DMS 273 (cell line): Measurements from ENCODE around the gene PIH1D1.

Source experiments
- DNase-seq: peaks from one replicate; lab custom pipeline; 2025; ENCODE audit not compliant: unreplicated experiment; lab: John Stamatoyannopoulos, UW

Gene PIH1D1

DNA sequence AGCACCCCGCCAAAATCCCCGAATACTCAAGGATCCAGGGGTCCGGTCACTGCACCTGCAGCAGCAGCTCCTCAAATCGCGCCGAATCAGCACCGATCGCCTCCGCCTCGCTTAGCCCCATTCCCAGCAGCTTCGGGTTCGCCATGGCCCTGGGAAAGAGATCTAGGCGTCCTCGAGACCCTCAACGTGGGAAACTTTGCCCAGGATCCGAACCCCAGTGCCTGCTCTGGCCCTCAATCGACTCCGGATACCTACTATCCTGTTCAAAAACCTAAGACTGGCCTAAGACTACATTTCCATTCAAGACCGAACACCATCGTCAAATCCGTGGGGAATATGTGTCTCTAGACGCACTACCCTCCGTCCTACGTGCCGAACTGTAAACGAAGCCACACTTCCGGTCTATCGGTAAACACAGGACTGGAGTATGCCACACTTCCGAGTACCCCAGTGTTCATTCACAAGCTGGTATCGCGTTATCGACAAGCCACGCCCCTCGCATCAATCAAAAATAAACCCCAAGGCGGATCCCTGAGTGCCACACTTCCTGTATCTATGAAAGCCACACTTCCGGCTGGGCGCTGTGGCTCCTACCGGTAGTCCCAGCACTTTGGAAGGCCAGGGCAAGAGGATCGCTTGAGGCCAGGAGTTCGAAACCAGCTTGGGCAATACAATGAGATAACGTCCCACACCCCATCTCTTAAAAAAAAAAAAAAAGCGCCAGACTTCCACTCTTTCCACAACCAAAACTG is at the start of gene PIH1D1:
TSS of gene PIH1D1 (minus strand) at position 385 of the 752 bp plus-strand sequence. CDS start at position 145, 240 bp downstream.
- peak; percentile 100 for DNase-seq

DNA sequence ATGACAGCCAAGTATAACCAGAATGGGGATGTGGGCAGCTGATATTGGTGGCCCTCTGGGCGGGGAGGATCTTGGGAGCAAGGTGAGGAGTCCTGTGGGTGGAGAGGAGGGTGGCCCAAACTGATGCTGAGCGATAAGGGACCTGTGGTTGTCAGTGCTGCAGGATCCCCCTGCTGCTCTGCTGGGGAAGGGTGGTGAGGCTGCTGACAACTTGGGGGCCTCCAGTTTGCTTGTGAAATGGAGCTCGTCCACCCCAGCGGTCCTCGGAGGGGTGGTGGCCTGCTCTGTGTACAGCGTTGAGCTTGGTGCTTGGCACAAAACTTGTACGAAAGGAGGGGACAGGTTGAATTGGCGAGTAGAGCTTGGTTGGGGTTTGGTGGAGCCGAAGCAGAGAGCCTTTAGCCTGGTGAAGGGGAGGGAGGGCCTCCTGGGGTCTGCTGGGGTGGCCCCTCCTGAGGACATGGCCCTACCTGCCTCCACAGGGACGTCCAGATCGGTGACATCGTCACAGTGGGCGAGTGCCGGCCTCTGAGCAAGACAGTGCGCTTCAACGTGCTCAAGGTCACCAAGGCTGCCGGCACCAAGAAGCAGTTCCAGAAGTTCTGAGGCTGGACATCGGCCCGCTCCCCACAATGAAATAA is 47.5 kb upstream of the PIH1D1 start:
- DNase-seq, result peak; percentile 56

DNA sequence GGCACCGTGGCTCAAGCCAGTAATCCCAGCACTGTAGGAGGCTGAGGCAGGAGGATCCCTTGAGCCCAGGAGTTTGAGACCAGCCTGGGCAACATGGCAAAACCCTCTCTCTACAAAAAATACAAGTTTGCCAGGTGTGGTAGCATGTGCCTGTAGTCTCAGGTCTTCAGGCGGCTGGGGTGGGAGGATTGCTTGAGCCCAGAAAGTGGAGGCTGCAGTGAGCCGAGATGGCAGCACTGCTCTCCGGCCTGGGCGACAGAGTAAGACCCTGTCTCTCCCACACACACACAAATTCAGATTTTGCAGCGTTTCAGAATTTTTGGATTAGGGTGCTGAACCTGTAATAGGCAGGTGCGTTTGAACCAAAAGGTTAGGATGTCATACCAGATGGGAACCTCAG is 46.9 kb upstream of the PIH1D1 start:
- no peak for DNase-seq

DNA sequence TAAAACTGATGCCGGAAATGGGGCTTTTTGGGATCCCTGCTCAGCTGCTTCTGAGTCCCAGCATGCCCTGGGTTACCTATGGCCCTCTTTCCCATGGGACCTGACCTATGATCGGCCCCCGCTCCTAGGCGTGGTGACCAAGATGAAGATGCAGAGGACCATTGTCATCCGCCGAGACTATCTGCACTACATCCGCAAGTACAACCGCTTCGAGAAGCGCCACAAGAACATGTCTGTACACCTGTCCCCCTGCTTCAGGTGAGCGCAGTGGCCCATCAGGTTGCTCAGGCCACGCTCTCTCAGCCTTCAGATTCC is 46.1 kb upstream of the PIH1D1 start:
- DNase-seq, result no peak

DNA sequence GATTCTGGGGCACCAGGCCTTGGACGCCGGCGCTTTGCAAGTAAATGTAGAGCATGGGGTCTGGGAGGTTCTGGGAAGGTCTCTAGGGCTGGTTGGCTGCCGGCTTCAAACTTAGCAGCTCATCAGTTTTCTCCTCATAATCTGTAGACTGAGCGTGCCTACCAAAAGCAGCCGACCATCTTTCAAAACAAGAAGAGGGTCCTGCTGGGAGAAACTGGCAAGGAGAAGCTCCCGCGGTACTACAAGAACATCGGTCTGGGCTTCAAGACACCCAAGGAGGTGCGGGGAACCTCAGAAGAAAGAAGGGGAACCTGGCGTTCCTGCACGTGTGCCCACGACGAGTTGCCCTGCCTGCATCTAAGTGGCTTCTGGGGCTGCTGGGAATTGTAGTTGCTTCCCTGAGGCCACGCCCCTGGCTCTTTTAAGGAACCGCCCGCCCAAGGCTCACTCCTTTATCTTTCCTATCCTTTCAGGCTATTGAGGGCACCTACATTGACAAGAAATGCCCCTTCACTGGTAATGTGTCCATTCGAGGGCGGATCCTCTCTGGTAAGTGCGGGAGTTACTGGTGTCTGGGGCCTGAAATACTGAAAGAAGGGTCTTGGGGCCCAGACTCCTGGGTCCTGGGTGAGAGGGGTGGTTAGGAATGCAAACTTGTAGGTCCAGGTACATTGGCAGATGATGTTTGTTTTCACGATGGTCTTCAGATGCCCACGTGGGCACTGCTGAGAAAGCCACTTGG is 45.6 kb upstream of the PIH1D1 start:
- DNase-seq, result peak; percentile 81

DNA sequence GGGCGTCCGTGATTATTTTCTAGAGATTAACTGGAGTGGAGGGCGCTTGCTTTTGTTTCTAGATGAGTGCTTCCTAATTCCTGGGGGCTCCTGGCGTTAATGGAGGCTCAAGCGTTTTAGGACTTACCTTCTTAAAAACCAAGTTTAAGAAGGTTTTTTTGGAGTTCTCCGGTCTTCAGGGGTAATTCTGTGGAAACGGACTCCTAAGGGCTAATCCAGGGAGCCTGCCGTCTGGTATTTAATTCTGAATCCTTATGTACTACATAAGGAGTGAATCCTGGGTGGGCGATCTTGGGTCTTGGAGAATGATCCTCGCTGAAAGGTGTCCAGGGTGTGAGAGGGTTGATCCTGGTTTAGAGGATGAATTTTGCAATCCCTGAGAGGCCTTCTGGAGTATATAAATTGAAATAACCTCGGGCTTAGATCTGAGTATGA is 45.0 kb upstream of the PIH1D1 start:
- no peak for DNase-seq

DNA sequence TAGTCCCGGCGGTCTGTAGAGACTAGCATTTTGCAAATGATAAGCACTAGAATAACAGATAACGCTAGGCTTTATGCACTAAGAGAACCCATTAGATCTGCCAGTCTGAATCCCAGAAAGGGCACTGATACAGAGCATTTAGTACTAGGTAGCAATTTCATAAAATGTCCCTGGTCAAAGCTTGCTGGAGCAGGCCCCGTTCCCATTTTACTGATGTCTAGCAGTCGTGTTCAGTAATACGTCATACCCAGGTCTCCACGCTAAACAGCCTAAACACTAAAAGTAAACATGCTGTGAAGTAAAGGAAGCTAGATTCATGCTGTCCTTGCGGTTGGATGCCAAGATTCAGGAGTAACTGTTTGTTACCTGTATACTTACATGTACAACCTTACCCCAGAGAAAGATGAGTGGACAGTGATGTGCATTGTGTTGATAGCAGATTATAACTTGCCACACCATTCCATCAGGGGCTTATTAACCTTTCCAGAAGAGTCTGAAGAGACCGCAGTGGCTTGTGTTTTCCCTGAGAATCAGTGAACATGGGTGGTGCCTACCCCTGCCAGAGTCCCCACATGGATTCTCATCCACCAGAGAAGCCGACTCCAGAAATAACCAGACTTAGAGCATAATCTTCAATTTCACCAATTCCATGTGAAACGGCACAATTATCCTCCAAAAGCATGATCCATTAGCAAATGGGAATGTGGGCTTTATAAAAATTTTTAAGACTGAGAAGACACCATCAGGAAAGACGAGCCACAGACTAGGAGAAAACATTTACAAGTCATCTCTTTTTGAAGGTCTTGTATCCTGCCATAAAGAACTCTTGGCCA is 41.2 kb upstream of the PIH1D1 start:
- peak; percentile 88 for DNase-seq

DNA sequence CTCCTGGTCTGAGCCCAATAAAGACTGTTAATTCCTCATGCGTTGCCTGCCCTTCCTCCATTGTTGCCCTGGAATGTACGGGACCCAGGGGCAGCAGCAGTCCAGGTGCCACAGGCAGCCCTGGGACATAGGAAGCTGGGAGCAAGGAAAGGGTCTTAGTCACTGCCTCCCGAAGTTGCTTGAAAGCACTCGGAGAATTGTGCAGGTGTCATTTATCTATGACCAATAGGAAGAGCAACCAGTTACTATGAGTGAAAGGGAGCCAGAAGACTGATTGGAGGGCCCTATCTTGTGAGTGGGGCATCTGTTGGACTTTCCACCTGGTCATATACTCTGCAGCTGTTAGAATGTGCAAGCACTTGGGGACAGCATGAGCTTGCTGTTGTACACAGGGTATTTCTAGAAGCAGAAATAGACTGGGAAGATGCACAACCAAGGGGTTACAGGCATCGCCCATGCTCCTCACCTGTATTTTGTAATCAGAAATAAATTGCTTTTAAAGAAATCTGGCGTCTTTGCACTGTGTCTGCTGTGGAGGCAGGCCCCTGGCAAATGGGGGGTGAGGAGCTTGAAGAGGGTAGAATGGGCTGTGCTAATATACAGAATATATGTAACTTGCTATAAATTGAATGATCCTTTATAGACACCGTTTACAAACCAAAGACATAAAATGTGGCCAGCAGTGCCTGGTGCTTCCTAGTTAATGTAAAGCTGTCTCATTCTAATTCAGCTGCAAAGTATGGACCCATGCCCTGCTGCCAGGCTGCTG is 40.4 kb upstream of the PIH1D1 start:
- DNase-seq, result peak; percentile 75

DNA sequence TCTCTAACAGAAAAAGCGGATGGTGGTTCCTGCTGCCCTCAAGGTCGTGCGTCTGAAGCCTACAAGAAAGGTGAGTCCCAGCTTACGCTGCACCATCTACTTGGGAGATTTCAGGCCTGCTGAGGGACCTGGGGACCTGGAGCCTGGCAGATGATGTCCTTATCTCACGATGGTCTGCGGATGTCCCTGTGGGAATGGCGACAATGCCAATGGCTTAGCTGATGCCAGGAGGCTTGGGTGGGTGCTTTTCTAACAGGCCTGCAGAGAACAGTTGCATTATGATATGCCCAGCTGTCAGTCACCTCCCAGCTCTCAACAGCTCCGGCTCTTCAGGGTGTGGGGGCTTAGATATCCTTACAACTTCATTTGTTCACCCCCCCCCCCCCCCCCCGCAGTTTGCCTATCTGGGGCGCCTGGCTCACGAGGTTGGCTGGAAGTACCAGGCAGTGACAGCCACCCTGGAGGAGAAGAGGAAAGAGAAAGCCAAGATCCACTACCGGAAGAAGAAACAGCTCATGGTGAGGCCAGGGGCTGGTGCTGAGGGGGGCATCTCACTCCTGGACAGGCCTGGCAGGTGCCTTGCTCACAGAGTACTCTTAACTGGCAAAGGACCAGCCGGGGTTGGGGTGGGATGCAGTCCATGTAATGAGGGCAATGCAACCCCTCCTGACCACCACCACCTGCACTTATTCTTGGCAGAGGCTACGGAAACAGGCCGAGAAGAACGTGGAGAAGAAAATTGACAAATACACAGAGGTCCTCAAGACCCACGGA is 39.6 kb upstream of the PIH1D1 start:
- DNase-seq, result peak; percentile 59

DNA sequence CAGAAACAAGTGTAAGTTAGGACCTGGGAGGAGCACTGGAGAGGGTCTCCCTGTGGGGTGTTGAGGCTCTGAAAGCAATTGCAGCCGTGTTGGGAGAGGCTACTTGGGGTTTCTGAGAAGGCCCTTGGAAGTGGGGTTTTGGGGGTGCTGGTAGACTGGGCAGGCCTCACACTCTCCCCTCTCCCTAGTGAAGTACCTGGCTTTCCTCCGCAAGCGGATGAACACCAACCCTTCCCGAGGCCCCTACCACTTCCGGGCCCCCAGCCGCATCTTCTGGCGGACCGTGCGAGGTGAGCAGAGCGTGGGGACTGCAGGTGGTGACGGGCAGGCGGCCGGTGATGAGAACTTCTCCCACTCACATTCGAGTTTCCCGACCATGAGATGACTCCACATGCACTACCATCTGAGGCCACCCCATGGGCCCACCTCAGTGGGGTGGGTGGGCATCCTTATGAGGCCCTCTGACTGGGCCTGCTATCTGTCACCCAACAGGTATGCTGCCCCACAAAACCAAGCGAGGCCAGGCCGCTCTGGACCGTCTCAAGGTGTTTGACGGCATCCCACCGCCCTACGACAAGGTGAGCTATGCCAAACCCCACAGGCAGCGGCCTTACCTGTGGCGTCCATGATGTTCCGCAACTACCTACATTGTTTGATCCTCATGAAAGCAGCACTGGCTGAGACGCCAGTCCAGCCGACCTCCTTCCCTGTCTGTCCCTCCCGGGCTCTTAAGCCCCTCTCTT is 38.8 kb upstream of the PIH1D1 start:
- DNase-seq, result no peak

DNA sequence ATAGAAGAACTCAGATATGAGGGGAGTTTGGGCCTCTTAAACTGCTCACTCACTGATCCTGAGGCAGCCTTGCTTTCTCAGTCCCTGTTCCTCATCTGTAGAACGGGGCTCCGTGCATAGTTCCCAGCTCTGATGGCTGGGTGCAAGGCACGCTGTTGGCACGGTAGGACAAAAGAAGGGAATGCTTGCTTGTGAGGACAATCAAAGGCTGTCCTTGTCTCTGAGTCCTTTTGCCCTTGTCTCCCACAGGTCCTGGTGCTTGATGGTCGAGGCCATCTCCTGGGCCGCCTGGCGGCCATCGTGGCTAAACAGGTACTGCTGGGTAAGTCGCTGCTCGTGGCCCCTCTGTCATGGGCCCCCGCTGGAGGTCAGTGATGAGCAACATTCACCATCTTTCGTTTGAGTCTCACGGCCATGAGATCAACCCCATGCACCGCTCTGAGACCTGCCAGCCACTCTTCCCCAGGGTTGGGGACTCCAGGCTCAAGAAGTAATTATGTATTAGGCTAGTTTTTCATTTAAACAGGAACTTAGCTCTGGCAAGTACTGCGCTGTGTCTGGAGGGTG is 38.1 kb upstream of the PIH1D1 start:
- peak; percentile 59 for DNase-seq

DNA sequence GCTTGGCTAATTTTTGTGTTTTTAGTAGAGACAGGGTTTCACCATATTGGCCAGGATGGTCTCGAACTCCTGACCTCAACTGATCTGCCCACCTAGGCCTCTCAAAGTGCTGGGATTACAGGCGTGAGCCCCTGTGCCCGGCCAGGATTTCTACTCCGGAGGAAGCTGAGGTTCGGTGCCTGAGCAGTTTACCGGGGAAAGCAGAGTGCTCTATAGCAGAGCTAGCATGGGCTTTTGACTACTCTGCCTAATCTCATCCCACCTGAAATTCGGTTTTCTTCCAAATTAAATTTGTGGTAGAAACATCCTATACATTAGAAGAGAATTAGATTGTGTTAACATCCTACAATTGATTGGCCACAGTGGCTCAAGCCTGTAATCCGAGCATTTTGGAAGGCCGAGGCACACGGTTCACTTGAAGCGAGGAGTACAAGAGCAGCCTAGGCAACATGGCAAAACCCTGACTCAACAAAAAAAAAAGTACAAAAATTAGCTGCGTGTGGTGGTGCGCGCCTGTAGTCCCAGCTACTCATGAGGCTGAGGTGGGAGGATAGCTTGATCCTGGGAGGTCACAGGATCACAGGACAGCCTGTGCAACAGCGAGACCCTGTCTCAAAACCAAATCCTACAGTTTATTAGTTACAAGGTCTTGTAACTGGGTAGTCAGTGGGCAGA is 37.4 kb upstream of the PIH1D1 start:
- DNase-seq, result peak; percentile 47

DNA sequence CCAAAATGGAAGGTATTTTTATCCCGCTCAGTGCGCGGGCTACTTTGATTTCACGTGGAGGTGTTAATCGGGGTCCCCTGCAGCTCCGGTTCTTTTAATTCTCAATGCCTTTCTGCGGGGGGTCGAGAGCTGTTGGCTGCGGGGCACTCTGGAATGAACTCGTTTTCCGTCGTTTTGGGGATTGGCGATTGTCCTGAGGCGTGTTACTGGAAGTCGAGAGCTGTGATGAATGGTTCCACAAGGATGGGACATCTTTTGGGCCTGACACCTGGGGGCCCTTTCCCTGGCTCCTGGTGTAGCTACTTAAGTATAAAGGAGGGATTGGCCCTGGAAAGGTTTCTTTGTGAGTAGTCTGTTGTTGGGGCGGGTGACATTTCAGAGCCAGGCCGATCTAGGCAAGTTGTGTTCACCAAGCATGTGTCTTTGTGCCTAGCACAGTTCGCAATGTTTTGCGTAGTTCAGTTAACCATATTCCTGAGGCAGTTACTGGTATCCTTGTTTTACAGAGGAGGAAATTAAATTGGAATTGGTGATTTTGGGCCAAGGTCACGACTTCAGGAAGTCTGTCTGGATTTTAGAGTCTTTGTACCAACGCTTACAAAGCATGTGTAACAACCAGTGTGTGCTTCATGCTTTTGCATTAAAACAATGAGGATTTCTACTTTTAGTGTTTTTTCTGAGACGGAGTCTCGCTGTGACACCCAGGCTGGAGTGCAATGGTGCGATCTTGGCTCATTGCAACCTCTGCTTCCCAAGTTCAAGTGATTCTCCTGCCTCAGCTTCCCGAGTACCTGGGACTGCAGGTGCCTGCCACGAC is 36.6 kb upstream of the PIH1D1 start:
- DNase-seq, result peak; percentile 47

DNA sequence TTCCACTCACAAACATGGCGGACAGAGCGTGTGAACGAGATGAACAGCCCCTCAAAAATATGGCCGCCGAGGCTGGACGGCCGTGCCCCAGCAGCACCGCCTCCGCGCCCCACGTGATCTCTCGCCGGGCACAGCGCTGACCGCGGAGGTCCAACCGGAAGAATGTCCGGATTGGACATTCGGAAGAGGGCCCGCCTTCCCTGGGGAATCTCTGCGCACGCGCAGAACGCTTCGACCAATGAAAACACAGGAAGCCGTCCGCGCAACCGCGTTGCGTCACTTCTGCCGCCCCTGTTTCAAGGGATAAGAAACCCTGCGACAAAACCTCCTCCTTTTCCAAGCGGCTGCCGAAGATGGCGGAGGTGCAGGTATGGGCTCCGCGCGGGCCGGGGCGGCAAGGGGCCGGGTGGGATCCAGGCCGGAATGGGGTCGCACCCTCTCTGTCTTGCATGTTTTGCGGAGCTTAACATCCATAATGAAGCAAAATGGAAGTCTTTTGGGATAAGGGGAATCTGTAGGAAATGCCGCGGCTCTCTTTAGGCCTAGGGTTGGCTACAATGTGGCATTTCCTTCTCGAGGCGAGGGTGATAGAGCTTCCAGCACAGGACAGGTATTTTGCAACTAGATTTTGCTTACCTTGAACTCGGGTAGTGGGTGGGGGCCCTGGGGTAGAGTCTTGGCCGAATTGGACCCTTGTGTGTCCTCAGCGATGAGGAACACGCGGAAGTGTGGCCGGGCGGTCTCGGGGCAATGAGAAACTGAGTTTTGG is 35.8 kb upstream of the PIH1D1 start, which contains the start of gene RPL13A:
TSS of gene RPL13A (plus strand) at position 332 of the 769 bp plus-strand sequence. CDS start at position 354, 22 bp downstream.
- DNase-seq, result peak; percentile 100

DNA sequence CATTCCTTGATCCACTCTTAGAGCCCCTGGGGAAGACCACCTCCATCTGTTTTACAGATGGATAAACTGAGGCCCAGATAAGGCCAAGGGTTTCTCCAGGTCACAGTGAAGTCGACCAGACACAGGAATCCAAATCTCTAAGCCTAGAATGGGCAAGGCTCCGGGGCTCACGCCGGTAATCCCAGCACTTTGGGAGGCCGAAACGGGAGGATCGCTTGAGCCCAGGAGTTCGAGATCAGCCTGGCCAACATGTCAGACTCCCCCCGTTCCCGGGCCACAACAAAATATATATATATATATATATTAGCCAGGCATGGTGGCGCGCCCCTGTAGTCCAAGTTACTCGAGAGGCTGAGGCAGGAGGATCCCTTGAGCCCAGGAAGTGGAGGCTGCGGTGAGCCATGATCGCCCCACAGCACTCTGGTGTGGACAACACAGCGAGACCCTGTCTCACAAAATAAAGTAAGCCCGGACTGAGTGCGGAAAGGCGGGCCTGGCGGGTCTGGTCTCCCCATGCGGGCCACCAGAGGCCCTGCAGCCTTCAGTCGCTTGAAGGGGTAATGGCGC is 35.2 kb upstream of the PIH1D1 start:
- no peak for DNase-seq

DNA sequence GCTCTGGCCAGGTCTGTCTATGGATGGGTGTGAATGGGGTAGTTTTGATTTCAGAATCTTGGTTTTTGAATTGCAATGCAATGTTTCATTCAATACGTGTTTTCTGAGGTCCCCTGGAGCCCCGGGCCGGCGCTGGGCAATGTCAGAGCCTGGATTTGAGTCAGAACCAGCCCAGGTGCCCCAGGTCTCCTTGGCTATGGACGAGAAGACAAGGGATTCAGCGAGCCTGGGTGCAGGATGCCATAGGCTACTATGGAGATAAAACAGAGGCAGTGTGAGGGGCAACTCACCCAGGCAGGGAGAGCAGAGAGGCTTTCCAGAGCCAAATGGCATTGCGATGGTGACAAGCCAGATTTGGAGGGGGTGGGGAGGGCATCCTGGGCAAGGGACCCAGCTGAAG is 34.6 kb upstream of the PIH1D1 start:
- DNase-seq, result no peak
